Measurements from ENCODE around the gene ACTL9.
"Not testable (repeated sequence)": the region's sequence is repeated elsewhere in the genome, so short reads cannot be mapped to it uniquely, and the experiment has no call there.

Gene ACTL9

GRCh38 chr19:8698433-8699063 is at the start of gene ACTL9:
ACTL9 (minus strand) TSS chr19:8698795; CDS start chr19:8698701, 94 bp downstream.
- H3K27ac ChIP-seq, result no peak within 1 kb of the TSS
- TF ChIP-seq ZFX (IDR thresholded peaks at IDR 0.05; ENCODE audit: borderline replicate concordance) (no peak), CTCF (IDR thresholded peaks at IDR 0.05) (0 out of 2 replicates have a peak, but pooled peaks have one; percentile 25)

GRCh38 chr19:8739291-8740065 is 40.9 kb upstream of the ACTL9 start:
- H3K27ac ChIP-seq, result not testable (repeated sequence)

GRCh38 chr19:8738377-8738776 is 39.8 kb upstream of the ACTL9 start:
- no peak for TF ChIP-seq CTCF (IDR thresholded peaks at IDR 0.05)
- no peak for TF ChIP-seq ZFX (IDR thresholded peaks at IDR 0.05; ENCODE audit: borderline replicate concordance)
- no peak overlapping the region for H3K27ac ChIP-seq

- no peak overlapping the region for H3K27ac ChIP-seq
- no peak for TF ChIP-seq CTCF (IDR thresholded peaks at IDR 0.05)
- no peak for TF ChIP-seq ZFX (IDR thresholded peaks at IDR 0.05; ENCODE audit: borderline replicate concordance)
Measured at GRCh38 chr19:8731428-8732169, 33.0 kb upstream of the ACTL9 start.

GRCh38 chr19:8724276-8724675 is 25.7 kb upstream of the ACTL9 start:
- H3K27ac ChIP-seq, result no peak overlapping the region
- no peak for TF ChIP-seq CTCF (IDR thresholded peaks at IDR 0.05)
- no peak for TF ChIP-seq ZFX (IDR thresholded peaks at IDR 0.05; ENCODE audit: borderline replicate concordance)

GRCh38 chr19:8722032-8722431 is 23.4 kb upstream of the ACTL9 start:
- no peak overlapping the region for H3K27ac ChIP-seq
- TF ChIP-seq CTCF (IDR thresholded peaks at IDR 0.05) (no peak), ZFX (IDR thresholded peaks at IDR 0.05; ENCODE audit: borderline replicate concordance) (no peak)

GRCh38 chr19:8721334-8721733 is 22.7 kb upstream of the ACTL9 start, which contains the start of gene OR2Z1:
OR2Z1 (plus strand) TSS chr19:8721634; CDS start chr19:8731029, 9,395 bp downstream.
- no peak within 1 kb of the TSS for H3K27ac ChIP-seq
- TF ChIP-seq ZFX (IDR thresholded peaks at IDR 0.05; ENCODE audit: borderline replicate concordance) (no peak), CTCF (IDR thresholded peaks at IDR 0.05) (no peak)

GRCh38 chr19:8710337-8710736 is 11.7 kb upstream of the ACTL9 start:
- not testable (repeated sequence) for H3K27ac ChIP-seq
